HG03060 (cell line): Measurements from ENCODE around the gene LPAR3.

Source experiments
- ATAC-seq: cut with Tn5 transposase; IDR thresholded peaks from one replicate; pipeline ENCODE4 v1.9.1; 2021; ENCODE audit warnings: low read depth, moderate number of reproducible peaks; ENCODE audit not compliant: unreplicated experiment

LPAR3 gene

DNA sequence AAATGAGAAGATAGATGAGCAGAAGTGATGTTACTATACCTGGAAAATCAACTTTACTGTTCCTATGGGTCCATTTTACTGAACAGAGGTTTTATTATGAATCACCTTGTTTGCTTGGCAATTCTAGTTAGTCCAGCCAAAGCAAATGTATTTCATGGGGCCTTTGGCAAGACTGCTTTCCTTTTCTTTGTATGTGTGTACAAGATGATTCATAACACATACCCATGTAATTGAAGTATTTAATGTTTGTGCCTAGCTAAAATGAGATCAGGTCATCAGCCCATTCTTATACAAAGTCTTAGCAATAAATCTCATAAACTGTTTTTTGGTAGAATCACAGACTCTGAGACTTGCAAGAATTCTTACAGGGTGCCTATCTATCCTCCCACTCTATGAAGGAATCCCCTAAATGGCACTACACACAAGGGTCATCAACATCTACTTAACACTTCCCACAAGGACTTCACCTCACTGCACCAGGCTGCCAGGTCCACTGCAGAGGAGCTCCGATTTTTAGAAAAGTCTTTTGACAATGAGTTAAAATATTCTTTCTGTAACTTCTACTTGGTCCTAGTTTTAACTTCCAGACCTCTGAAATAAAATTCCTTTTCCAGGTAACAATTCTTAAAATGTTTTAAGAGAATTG, 58.5 kb downstream of the LPAR3 start:
- no peak for ATAC-seq

GRCh38 chr1:84833194-84833593, 59.8 kb downstream of the LPAR3 start:
- ATAC-seq = no peak

DNA sequence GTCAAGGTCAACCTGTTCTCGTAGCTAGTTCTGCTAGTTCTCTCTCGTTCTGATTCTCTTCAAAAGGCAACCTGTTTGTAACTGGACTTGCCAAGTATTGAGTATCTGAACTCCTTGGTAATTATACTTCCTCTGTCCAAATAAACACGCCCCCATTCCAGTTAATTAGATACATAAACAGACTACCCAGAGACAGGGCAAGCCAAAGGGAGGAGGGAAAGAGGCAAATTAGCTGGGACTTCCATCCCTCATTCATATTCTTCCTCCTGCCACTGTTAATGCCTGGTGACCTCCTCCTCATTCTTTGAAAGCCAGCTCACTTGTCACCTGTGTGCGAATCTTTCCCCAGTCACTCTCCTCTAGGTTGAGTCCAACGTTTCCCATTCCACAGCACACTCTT, 62.9 kb downstream of the LPAR3 start:
- ATAC-seq = no peak

GRCh38 chr1:84827976-84828375, 65.0 kb downstream of the LPAR3 start:
- ATAC-seq = no peak

- ATAC-seq = no peak
Observed at GRCh38 chr1:84827555-84827954, 65.5 kb downstream of the LPAR3 start.

- ATAC-seq = no peak
Observed at GRCh38 chr1:84825161-84825560, 67.8 kb downstream of the LPAR3 start.

DNA sequence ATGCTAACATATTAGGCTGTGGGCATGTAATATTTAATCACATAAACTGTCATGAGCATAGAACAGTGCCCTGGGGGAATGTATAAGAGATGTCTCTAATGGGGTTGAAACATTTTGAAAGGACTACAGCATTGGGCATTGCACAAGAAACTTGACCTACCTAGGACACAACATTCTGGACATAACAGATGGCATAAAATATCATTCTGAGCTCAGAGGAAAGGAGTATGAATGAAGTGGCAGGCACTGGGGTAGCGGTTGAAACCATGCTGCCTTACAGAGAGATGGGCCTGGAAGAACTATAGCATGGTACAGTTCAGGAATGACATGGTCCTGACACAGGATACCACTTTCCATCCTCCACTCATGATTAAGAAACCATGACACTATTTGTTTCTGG, 69.0 kb downstream of the LPAR3 start:
- no peak for ATAC-seq

DNA sequence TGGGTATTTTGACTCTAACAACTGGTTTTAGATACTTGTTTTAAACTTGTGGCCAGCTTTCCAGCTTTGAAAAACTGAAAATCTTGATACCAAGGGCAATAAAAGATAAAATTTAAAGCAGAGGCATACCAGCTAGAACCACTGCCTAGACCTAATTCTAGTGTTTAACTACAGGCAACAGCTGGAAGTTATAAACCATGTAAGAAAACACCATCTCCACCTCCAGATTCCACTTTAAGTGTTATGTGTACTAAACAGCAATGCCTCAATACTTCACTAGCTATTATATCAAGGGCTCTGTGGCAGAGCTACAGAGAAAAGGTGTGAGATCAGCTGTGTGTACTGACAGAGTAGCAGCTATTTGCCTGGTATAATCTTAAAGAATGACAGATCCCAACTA, 69.5 kb downstream of the LPAR3 start:
- ATAC-seq = no peak

GRCh38 chr1:84810343-84810742, 82.7 kb downstream of the LPAR3 start:
- no peak for ATAC-seq

DNA sequence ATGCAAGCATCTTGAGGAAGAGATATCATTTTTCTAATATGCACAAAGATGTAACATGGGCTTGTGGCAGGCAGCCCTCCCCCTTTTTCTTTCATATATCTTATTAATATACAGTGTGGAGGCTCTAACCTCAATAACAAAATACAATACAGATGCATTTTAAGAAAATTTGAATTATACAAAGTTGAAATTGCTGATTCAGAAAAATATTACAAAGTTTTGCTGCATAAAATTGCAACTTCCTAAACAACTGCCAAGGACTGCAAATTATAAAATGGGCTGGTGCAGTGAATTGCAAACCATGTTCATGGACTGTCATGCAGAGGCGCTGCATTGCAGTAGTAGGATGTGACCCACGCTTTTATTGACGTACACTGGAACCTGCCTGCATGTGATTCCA, 84.0 kb downstream of the LPAR3 start:
- ATAC-seq = no peak

GRCh38 chr1:84803604-84804003, 89.4 kb downstream of the LPAR3 start:
- no peak for ATAC-seq

DNA sequence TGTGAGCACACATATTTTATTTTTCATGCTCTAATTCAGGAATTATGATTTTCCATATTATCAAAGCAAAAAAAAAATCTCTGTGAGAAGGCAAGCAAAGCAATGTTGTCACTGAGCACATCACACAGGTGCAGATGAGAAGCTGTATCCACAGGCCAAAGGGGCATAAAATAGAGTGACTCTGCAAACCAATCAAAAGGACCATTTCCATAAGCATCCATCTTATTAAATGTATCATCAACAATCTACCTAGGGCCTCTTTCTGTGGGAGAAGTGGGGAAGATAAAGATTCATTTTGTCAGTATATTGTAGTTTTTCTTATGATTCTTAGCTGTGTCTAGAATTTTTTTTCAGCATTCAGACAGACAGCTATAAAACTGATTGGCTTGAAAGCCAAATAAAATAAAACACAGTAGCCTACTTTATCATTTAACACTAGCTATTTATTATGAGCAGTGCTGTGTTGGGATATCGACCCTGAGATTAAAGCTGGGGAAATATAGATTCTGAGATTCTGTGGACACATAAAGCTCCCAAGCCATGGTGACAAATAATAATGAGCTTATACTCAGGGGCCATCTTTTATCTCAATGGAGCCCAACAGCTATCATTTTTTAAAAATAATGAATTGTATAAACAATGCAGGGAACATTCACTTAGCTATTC, 90.3 kb downstream of the LPAR3 start:
- ATAC-seq = no peak

DNA sequence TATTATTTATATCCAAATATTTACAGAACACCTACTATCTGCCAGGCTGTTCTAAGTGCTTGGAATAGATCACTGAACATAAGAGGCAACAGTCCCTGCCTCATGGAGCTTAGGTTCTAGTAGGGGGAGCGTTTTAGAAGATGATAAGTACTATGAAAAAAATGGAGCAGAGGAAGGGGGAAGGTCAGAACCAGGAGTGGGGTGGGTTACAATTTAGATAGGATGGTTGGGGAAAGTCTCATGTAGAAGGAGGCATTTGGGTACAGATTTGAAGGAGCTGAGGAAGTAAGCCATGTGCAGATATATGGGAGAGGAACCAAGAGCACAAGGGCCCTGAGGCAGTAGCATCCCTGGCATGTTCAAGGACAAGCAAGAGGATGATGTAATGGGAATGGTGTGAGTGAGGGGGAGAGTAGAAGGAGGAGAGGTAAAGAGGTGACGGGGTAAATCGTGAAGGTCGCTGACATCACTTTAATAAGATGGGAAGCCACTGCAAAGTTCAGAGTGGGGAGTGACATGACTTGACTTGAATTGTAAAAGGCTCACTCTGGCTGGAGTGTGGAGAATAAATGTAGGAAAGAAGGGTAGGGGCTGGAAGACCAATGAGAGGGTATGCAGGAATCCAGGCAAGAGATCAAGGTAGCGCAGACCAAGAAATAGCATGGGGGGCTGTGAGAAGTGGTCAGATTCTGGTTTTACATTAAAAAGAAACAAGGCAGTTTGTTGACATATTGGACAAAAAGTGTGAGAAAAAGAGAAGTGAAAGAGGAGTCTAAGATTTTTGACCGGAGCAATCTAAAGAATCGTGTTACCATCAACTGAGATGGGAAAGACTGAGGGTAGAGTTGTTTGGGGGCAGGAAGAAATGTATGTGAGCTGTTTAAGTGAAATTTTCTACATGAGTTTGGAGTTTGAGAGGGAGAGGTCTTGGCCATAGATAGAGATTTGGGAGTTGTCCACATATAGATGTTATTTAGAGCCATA, 92.6 kb downstream of the LPAR3 start:
- ATAC-seq = no peak

- ATAC-seq = no peak
Observed at GRCh38 chr1:84797603-84798002, 95.4 kb downstream of the LPAR3 start.

DNA sequence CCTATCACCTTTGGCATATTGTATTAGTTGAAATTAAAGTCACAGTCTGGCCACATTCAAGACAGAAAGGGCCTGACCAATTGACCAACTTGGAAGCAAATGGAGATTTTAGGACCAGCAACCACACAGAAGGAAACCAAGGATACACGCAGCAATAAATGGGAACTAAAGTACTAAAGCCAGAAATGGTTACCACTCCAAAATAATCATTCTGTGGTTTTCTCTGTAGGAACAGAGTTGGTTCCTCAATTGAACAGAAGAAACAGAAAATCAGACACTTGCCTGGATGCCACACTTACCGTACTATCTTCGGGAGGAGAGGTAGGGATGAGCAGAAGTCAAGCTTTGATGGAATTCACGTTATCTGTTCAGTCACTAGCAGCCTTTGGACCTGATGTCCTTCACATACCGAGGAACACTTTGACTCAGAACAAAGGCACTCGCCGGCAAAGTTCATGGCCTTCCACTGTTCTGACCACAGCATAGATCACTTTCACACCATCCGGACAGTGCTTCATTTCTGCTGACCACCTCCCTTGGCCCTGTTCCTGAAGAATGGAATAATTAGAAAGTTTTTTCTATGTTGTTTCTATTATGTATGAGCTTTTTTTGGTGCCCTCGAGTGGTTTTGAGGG, 96.9 kb downstream of the LPAR3 start:
- no peak for ATAC-seq

DNA sequence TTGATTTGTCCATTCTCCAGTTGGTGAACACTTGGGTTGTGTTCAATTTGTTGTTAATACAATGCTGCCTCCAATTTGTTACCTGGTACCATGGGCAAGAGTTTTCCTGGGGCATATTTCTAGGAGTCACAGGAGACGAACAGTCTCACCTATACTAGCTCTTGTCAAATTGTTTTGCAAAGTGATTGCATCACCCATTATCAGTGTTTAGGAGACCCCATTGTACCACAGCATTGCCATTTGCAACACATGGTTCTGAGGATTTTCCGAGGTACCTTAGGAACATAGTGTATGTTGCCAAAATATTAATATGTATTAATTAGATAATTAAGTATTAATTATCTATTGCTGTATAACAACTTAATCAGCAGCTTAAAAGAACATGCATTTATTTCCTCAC, 97.8 kb downstream of the LPAR3 start:
- no peak for ATAC-seq

DNA sequence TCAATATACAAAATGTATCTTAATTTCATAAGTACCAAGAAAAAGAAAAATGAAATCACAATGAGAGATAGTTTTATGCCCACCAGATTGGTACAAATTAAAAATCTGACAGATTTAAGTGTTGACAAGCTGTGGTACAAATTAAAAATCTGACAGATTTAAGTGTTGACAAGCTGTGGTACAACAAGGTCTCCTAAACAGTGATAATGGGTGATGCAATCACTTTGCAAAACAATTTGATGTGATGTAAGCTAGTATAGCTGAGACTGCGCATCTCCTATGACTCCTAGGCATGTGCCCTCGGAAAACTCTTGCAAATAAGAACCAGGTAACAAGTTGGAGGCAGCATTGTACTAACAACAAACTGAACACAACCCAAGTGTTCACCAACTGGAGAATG, 100.6 kb downstream of the LPAR3 start:
- ATAC-seq = no peak

DNA sequence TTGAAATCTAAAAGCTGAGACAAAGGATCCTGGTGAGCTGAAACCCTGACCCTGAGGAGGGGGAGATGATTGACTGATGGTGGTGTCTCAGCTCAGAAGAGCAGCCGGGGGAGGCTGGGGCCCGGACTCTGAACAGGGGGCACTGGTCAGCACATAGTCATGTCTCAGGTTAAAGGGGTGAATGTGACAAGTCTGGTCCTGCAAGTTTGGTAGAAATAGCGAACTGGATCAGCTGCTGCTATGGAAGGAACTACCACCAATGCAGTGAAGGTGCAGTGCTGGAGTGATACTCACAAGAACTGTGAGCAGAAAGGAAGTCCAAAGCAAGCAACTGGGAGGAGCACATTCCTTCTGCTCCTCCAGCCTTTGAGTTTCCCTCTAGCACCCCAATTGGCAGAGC, 104.0 kb downstream of the LPAR3 start:
- no peak for ATAC-seq

DNA sequence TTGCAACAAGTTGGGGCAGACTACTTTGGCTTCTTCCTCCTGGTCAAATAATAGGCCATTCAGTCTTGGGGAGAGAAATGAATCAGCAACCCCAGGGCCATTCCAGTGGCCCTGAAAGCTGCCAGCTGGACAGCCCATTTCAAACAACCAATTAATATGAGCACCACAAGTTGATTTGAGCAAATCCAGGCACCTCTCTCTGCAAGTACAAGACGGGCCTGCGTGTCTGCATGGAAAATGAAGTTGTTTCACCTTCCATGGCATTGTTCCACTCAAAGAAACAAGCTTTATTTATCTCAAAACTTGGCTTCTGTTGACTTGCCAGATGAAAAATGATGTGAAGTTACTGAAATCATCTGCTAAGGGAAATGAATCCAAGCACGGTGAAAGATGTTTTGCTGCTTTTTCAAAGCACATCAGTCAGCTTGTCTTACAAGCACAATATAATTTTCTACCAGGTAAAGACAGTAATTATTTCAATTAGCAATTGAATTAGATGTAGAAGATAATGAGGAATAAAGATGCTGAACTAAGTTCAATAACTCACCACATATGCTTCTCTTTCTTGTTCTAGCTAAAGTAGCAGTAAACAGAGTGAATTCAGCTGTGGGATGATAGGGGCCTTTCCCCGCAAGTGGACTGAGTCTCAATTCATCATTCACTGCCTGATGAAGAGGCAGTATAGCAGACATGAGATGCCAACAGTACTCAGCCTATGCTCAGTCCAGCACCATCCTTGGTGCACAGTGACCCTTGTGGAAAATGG, 107.6 kb downstream of the LPAR3 start:
- no peak for ATAC-seq

GRCh38 chr1:84782881-84783280, 110.1 kb downstream of the LPAR3 start:
- no peak for ATAC-seq
